Brain microvascular endothelial cell (primary cell): Measurements from ENCODE around the gene CENPP.

Source experiments
- DNase-seq: peaks from one replicate; pipeline ENCODE4 v3.0.0-alpha.2; 2020
- H3K27ac ChIP-seq: fragments of 250-450 bp; sonication (Bioruptor Pico); 2 replicates; pipeline ENCODE4 v1.5.1; 2020; ENCODE audit warnings: mild to moderate bottlenecking, moderate library complexity
- H3K27me3 ChIP-seq: fragments of 250-450 bp; sonication (Bioruptor Pico); replicated peaks from 2 replicates; pipeline ENCODE4 v1.5.1; 2020; ENCODE audit warnings: mild to moderate bottlenecking
- H3K36me3 ChIP-seq: fragments of 250-450 bp; sonication (Bioruptor Pico); replicated peaks from 2 replicates; pipeline ENCODE4 v1.5.1; 2020; ENCODE audit warnings: mild to moderate bottlenecking
- H3K4me3 ChIP-seq: 2 replicates; pipeline ENCODE4 v1.5.1; 2011; ENCODE audit warnings: low read depth, mild to moderate bottlenecking, control low read depth, low read length, moderate library complexity
- in situ Hi-C: cut with HindIII; loops from 2 replicates; pipeline ENCODE4 v1.10.0; 2017; ENCODE audit warnings: low sequenced_read_pairs, low pct_ligation_motif_present
- TF ChIP-seq, protein P1 (sequence below): IDR thresholded peaks from 2 replicates; pipeline ENCODE4 v1.5.1; 2011; ENCODE audit warnings: low read depth, mild to moderate bottlenecking, moderate library complexity, low read length, control low read depth, inconsistent platforms; ENCODE audit errors: missing control alignments

The CENPP gene

GRCh38 chr9:92501671-92502393, 176.1 kb downstream of the CENPP start:
- TF ChIP-seq, protein P1, sequence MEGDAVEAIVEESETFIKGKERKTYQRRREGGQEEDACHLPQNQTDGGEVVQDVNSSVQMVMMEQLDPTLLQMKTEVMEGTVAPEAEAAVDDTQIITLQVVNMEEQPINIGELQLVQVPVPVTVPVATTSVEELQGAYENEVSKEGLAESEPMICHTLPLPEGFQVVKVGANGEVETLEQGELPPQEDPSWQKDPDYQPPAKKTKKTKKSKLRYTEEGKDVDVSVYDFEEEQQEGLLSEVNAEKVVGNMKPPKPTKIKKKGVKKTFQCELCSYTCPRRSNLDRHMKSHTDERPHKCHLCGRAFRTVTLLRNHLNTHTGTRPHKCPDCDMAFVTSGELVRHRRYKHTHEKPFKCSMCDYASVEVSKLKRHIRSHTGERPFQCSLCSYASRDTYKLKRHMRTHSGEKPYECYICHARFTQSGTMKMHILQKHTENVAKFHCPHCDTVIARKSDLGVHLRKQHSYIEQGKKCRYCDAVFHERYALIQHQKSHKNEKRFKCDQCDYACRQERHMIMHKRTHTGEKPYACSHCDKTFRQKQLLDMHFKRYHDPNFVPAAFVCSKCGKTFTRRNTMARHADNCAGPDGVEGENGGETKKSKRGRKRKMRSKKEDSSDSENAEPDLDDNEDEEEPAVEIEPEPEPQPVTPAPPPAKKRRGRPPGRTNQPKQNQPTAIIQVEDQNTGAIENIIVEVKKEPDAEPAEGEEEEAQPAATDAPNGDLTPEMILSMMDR = peak; percentile 75
- no peaks in the 10 kb centered on the region for H3K27me3 ChIP-seq
- H3K27ac ChIP-seq = no peak overlapping the region
- no peak for DNase-seq
- no peaks in the 10 kb centered on the region for H3K36me3 ChIP-seq
- in situ Hi-C loops = no loop called here
- no peak overlapping the region for H3K4me3 ChIP-seq

DNA sequence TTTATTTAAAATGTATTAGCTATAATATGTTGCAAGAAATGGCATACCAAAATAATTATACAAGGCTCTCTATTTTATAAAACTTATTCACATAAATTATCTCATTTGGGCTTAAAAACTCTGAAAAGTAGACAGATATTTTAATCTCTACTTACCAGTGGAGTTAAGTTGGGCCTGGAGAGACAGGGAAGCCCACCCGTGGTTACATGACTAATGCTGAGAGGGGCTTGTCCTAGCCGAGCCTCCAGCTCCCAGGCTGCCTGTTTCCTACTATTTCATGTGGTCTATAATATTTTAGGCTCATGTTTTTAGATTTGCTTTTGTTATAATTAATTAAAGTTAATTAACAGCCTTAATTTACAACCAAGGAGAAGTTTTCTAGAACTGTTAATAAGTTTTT, 177.4 kb downstream of the CENPP start:
- DNase-seq = no peak
- no peaks in the 10 kb centered on the region for H3K36me3 ChIP-seq
- TF ChIP-seq, protein P1 = no peak
- H3K4me3 ChIP-seq = no peak overlapping the region
- H3K27me3 ChIP-seq = no peaks in the 10 kb centered on the region
- in situ Hi-C loops = no loop called here
- H3K27ac ChIP-seq = no peak overlapping the region

GRCh38 chr9:92504881-92505280, 179.1 kb downstream of the CENPP start:
- no peak overlapping the region for H3K4me3 ChIP-seq
- H3K27me3 ChIP-seq = no peaks in the 10 kb centered on the region
- H3K27ac ChIP-seq = no peak overlapping the region
- no peaks in the 10 kb centered on the region for H3K36me3 ChIP-seq
- in situ Hi-C loops = no loop called here
- TF ChIP-seq, protein P1 = no peak
- no peak for DNase-seq

- H3K27ac ChIP-seq = peak overlapping the region; percentile 84
- TF ChIP-seq, protein P1 = no peak
- H3K36me3 ChIP-seq = no peaks in the 10 kb centered on the region
- DNase-seq = peak; percentile 79
- in situ Hi-C loops = no loop called here
- H3K27me3 ChIP-seq = no peaks in the 10 kb centered on the region
- H3K4me3 ChIP-seq = no peak overlapping the region
Observed at GRCh38 chr9:92506184-92506857, 180.6 kb downstream of the CENPP start.

DNA sequence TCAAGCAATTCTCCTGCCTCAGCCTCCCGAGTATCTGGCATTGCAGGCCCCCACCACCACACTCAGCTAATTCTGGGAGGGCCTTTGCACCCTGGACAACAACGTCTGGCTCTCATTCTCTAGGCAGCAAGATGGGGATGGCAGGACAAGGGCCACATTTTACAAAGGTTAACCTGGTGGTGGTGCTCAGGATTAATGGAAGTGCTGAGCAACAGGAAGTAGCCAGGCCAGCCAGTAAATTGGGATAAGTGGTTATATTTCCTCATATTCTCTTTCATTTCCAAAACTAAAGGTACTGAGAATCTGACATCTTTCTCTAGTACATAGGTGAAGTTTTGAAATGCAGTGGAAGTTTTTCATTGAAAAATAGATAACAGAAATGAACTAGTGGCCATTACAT, 181.3 kb downstream of the CENPP start:
- in situ Hi-C loops = no loop called here
- no peak for DNase-seq
- no peaks in the 10 kb centered on the region for H3K36me3 ChIP-seq
- H3K27me3 ChIP-seq = no peaks in the 10 kb centered on the region
- H3K4me3 ChIP-seq = no peak overlapping the region
- TF ChIP-seq, protein P1 = no peak
- H3K27ac ChIP-seq = peak overlapping the region; percentile 84
